GM19372 (cell line): ENCODE data around the gene IP6K3.

Experiments used
- ATAC-seq: cut with Tn5 transposase; IDR thresholded peaks from one replicate; pipeline ENCODE4 v1.9.1; 2021; ENCODE audit warnings: mild to moderate bottlenecking, low read depth, moderate library complexity; ENCODE audit not compliant: unreplicated experiment

IP6K3 gene

DNA sequence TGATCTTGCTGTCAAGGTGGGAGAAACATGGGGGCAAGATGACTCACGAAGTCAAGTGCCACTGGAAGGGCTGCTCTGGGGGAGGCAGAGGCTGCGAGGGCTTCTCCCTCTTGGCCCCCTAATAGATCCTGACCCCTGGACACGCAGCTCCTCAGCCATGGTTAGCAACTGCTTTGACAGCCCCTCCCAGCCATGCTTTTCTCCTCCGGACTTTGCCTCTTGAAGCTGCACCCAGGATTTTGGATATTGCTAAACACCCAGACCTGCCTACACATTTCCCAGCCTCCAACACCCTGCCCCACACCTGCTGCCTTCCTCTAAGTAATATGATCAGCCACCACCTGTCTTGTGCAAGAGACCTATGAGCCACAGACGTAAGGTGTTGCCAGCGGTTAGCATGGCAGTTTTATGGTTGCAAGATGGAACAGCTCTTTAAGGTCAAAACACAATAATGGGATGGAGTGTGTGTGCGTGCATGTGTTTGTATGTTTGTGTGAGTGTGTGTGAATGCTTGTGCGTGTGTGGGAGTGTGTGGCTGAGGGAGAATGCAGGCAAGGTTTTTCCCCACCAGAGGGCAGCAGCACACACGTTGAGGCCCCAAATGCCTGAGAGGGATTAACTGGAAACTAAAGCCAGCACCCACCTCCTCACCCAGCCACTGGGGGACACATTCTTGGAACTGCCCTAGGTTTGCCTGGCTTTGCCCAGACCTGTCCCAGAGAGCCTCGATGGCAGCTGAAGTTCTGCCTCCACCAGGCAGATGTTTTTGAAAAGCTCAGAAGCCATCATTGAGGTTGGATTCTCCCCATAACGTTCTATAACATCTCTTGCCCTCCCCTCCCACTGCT lies 2.5 kb downstream of the IP6K3 start:
- ATAC-seq = no peak

GRCh38 chr6:33742837-33743236 lies 3.9 kb downstream of the IP6K3 start:
- ATAC-seq = no peak

- ATAC-seq = no peak
Measured at GRCh38 chr6:33742092-33742491, 4.6 kb downstream of the IP6K3 start.

DNA sequence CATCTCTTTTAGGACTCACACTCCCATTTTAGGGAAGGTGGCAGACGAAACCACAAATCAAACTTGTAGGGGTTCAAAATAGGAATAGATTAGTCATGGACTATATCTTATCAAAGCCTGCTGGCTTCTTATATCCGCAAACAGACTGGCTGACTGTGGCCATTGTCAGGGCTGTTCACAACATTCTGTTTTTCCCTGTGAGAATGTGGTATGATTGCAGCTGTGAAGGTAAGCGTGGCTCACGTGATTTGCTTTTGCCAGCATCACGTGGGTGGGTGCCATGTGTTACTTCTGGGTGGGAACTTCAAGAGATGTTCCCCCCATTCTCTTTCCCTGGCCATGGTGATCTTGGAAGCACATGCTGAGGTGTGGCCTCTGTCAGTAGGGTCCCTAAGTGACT lies 5.9 kb downstream of the IP6K3 start:
- ATAC-seq = no peak

DNA sequence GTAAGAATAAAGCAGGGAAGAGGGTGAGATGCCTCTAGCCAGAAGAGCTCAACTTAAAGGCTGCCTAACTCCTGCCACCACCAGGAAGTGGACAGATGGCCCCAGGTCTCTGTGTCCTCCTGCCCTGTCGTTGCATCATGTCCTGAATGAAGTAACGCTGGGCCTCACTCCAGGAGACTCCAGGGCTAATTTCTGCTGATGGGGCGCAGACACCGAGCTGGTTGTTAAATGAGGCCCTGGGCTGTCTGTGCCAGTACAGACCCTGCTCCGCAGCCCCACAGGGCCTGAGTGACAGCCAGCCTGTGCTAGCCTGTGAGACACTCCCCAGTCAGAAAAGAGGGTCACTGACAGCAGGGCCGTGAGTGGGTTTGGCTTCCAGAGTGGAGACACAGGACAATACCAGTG lies 6.5 kb downstream of the IP6K3 start:
- ATAC-seq = no peak

- no peak for ATAC-seq
Measured at GRCh38 chr6:33739571-33739970, 7.1 kb downstream of the IP6K3 start.

DNA sequence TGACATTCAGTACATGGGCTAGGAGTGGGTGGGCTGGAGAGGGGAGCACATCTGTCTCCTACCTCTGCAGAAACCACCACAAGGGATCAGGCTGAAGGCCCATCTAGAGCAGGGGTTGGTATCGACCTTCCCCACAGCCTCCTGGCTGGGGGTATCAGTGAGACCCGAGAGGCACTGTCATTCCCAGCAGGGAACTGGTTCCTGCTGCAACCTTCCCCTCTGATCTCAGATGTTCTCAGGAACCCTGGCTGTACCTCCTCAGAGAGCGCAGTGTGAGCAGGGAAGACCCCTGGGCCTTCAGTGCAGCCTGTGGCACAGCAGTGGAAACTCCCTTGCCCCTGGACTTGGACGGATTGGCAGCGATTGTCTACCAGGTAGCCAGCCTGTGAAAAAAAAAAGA lies 7.8 kb downstream of the IP6K3 start:
- no peak for ATAC-seq

DNA sequence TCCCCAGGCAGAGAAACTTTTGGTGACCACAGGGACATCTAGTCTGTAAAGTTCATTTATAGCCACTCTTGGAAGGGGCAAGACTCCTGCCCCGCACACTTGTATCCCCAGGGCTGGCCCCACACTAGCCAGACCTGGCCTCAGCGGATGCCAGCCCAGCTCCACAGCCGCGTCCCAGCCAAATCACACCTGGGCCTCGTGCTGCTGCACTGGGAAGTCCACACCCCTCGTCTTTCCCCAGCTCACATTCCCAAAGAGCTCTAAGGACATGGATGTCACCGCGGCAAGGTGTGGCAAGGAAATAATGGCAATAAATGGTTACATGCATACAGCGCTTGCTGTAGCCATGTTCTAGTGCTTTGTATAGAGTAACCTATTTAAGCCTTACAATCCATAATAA lies 8.6 kb downstream of the IP6K3 start:
- ATAC-seq = no peak

DNA sequence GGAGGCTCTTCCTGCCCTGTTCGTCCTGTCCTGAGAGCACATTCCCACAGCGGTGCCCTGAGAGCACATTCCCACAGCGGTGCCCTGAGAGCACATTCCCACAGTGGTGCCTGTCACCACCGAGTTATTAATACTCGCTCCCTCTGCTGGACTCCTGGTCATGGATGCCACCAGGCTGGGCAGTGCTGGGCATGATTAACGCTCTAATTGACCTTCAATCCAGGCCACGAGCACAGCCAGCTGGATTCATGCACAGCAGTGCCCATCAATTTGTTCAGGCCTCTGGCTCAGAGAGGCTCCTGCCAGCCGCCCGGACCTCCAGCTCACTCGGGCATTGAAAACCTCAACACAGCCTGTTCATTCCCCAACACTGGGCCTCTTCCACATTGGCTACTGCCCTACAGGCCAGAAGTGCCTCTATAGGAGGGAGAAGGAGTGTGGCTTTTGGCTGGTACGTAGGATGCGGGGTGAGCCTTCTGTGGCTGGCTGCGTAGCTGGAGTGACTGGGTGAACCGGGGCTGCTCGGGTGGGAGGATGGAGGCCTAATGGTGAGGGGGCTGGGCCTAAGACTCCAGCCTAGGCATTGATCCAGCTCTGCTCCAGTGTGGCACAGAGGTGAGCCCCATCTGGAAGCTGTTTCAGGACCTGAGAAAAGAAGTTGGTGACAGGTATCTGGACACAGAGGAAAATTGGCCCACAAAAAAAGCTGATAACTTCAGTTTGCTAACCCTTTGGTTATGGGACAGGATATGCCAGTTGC lies 9.3 kb downstream of the IP6K3 start:
- ATAC-seq = no peak

DNA sequence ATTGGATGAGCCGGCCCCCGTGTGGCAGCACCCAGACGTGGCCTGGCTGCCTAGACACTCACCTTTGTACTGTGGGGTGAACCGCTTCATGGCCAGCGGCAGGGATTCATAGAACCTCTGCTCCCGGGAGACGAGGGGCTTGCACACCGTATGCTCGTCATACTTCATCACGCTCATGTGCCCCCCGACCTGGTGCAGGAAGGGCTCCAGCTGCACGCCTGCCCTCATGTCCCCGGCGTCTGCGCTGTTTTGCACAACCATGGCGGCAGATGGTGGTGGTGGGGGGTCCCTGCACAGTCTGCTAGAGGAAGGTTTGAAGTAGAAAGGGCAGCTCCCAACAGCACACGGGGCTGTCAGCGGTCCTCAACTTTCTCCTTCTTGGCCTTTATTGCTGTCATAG lies 11.5 kb downstream of the IP6K3 start:
- ATAC-seq = no peak

DNA sequence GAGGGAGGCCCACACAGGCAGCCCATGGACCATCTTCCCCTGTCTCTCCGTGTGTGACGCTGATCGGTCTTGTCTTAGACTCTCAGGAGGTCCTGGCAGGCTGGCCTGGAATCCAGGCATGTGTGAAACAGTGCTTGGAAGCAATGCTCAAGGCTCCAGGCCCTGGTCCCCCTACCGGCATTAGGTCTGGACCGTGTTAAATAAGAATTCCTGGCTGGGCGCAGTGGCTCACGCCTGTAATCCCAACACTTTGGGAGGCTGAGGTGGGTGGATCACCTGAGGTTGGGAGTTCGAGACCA lies 13.0 kb downstream of the IP6K3 start:
- no peak for ATAC-seq

GRCh38 chr6:33732817-33733708 lies 13.6 kb downstream of the IP6K3 start:
- ATAC-seq = no peak

GRCh38 chr6:33732385-33732784 lies 14.3 kb downstream of the IP6K3 start:
- no peak for ATAC-seq

- no peak for ATAC-seq
Measured at GRCh38 chr6:33731751-33732282, 14.9 kb downstream of the IP6K3 start.

DNA sequence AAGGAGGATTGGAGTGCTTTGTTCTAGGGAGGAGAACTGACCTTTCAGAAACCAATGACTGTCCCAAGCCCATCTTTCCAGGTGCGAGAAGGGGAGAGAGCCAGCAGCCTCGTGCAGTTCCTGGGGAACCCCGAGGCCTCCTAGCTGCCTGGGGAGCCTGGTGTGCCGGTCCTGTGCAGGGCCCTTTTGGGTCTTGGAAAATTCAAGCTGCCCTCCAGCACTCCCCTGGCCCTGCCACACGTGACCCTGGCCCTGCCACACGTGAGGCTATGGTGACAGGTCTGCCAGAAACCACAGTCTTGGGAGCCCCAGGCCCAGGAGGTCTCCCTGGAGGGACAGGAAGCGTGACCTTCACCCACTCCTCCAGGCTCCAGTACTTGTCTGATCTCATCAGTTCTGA lies 15.7 kb downstream of the IP6K3 start:
- ATAC-seq = no peak

DNA sequence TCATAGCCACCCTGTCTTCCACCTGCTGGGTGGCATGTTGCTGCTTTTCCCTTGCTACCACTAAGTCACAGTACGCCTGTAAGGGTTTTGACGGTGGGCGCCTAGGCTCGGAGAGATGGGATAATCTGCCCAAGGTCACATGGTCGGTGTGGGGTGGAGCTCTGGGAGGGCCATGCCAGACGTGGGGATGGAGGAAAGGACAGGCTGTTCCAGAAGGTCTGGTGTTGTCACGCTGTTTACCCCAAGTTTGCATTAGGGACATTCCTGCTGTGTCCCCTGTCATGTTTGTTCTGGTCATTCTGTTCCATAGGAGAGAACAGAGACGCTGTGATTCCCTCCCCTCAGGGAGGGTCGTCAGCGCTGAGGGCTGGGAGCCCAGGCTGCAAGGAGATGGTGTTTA lies 16.1 kb downstream of the IP6K3 start:
- ATAC-seq = no peak

DNA sequence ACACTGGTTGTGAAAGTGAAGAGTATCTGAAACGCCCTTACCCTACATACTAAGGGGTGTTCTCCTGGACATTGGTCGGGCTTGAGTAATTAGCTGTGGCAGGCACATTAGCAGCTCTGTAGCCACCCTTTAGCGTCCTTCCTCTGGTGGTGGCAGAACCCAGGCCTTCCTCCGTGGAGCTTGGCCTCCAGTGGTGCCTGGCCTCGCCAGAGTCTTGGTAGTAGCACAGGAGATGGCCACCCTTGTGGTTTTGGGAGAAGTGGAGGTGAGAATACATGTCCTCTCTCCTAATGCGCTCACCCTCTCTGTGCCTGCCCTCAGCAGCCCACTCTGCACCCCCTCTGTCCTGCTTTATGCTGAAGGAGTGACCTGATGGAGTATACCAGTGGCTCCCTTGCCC lies 17.6 kb downstream of the IP6K3 start:
- ATAC-seq = no peak

DNA sequence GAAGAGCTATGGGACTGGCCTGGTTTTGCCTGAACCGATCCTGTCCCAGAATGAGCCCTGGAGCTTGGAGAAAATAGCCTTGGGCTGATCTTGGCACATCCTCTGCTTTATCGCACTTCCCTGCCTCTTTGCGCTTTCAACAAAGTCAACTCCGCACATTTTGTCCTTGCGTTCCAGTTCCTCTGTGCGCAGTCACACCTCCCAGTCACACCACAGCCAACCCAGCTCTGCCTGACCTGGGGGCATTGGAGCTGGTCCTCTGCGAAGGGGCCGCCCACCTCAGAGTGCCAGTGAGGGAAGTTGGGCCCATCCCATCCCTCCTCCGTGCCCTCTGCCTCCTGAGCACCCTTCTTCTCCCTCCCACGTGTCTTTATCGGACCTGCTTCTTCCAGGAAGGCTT lies 18.3 kb downstream of the IP6K3 start:
- ATAC-seq = no peak

DNA sequence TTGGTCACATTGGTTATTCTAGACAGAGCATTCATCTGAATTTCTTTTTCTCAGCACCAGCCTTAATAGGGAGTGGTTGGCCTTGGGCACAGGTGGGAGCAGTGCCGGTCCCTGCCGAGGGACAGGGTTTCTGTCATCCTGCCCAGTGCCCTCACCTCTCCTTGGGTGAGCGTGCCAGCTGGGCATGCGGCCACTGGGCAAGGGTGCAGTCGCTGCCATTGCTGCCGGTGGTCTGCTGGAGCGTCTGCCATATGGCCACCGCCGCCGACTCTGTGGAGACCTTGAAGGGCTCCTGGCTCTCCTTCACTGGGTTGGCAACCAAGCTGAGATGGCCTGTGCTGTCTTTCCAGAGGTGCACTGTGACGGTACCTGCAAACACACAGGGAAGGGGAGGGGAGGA lies 18.8 kb downstream of the IP6K3 start:
- no peak for ATAC-seq

DNA sequence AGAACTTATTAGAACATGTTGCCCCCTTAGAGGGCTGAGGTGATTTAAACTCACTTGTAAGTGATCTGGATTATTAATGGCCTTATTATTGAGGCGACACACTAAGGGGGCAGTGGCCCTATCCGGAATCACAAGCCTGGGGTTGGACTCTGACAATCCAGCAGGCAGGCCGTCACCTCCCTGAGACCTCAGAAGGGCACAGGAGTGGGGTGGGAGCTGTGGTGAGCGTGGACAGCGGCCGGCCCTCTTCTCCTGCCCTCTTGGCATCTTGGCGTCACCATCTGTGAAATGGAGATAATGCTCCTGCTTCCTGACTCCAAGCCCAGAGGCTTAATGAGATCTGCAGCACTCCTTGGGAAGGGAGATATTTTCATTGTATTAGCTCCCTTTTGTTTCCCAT lies 19.6 kb downstream of the IP6K3 start:
- ATAC-seq = no peak

DNA sequence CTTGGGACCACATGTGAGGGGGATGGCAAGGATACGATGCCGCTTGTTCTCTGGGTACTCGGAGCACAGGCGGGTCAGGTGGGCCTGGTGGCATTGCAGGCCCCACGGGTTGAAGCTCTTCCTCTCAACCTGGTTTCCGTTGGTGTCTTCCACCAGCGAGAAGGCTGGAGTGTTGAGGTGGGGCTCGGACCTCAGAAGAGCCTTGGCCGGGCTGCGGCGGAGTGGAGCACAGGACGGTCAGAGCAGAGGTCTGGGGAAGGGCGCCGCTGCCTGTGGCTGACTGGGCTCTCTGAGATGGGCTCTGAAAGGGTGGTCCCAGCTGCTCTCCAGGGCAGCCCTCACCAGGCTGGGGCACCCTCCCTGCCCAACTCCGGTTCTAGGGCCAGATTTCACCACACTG lies 20.0 kb downstream of the IP6K3 start:
- ATAC-seq = no peak
